Neural cell (in vitro differentiated cells): ENCODE data around the gene TBX15. TPM values are rescaled to one million over a fixed set of nuclear protein-coding genes. Genes with fewer than 3 reads are reported as not detected.

Source experiments
- H2AFZ ChIP-seq: fragments of 200-600, 300-800 bp; sonication (generic), shearing (Covaris generic); 2 replicates; pipeline ENCODE4 v1.6.0; 2014; ENCODE audit warnings: low read depth, mild to moderate bottlenecking, antibody characterized with exemption, low read length, moderate library complexity
- H3F3A ChIP-seq: fragments of 200-600 bp; shearing (Covaris generic); 2 replicates; pipeline ENCODE4 v1.6.1; 2016; ENCODE audit warnings: mild to moderate bottlenecking, moderate library complexity, mixed read lengths, antibody characterized with exemption, low read length; ENCODE audit not compliant: insufficient read depth, poor library complexity, severe bottlenecking
- H3K27ac ChIP-seq: fragments of 200-600, 300-800 bp; sonication (generic), shearing (Covaris generic); 2 replicates; pipeline ENCODE4 v1.5.1; 2014; ENCODE audit warnings: mild to moderate bottlenecking, low read length, moderate library complexity
- H3K27me3 ChIP-seq: fragments of 300-800, 200-600 bp; sonication (generic), shearing (Covaris generic); 2 replicates; pipeline ENCODE4 v1.6.0; 2014; ENCODE audit warnings: mild to moderate bottlenecking, low read depth, low read length, moderate library complexity; ENCODE audit not compliant: insufficient read depth
- H3K36me3 ChIP-seq: fragments of 300-800, 200-600 bp; sonication (generic), shearing (Covaris generic); 2 replicates; pipeline ENCODE4 v1.5.1; 2014; ENCODE audit warnings: mild to moderate bottlenecking, antibody characterized with exemption, low read length, moderate library complexity; ENCODE audit not compliant: insufficient read depth
- H3K4me2 ChIP-seq: fragments of 300-800, 200-600 bp; sonication (generic), shearing (Covaris generic); 2 replicates; pipeline ENCODE4 v1.6.0; 2014; ENCODE audit warnings: mild to moderate bottlenecking, low read length
- H3K4me3 ChIP-seq: fragments of 300-800, 200-600 bp; sonication (generic), shearing (Covaris generic); 2 replicates; pipeline ENCODE4 v1.5.1; 2014; ENCODE audit warnings: mild to moderate bottlenecking, low read length, moderate library complexity
- H3K79me2 ChIP-seq: fragments of 200-600 bp; shearing (Covaris generic); replicated peaks from 2 replicates; pipeline ENCODE4 v1.6.0; 2014; ENCODE audit warnings: mild to moderate bottlenecking, low read length, moderate library complexity; ENCODE audit not compliant: insufficient read depth
- H3K9ac ChIP-seq: fragments of 300-800, 200-600 bp; sonication (generic), shearing (Covaris generic); 2 replicates; pipeline ENCODE4 v1.6.1; 2016; ENCODE audit warnings: mild to moderate bottlenecking, low read length, mixed read lengths
- H3K9me2 ChIP-seq: fragments of 200-600 bp; shearing (Covaris generic); 2 replicates; pipeline ENCODE4 v1.6.1; 2016; ENCODE audit warnings: mild to moderate bottlenecking, low read length, mixed read lengths; ENCODE audit not compliant: insufficient read depth
- H3K9me3 ChIP-seq: fragments of 200-600, 300-800 bp; sonication (generic), shearing (Covaris generic); 2 replicates; pipeline ENCODE4 v1.6.1; 2016; ENCODE audit warnings: mild to moderate bottlenecking, mixed run types, low read length, moderate library complexity, mixed read lengths
- H4K20me1 ChIP-seq: fragments of 200-600 bp; shearing (Covaris generic); 2 replicates; pipeline ENCODE4 v1.6.1; 2016; ENCODE audit warnings: mild to moderate bottlenecking, mixed run types; ENCODE audit not compliant: insufficient read depth
- EP300 ChIP-seq: fragments of 450-650 bp; conservative IDR thresholded peaks from 2 replicates; pipeline ENCODE4 v1.6.1; 2014; ENCODE audit warnings: antibody characterized with exemption, mild to moderate bottlenecking, moderate library complexity; ENCODE audit not compliant: poor library complexity, severe bottlenecking
- EZH2 ChIP-seq: fragments of 200-600, 300-800 bp; shearing (Covaris generic), sonication (generic); IDR thresholded peaks from 2 replicates; pipeline ENCODE4 v1.6.1; 2014; ENCODE audit warnings: antibody characterized with exemption, low read length, borderline replicate concordance, mild to moderate bottlenecking; ENCODE audit not compliant: insufficient read depth, poor library complexity, severe bottlenecking
- MXI1 ChIP-seq: fragments of 450-650 bp; conservative IDR thresholded peaks from 2 replicates; pipeline ENCODE4 v1.6.1; 2014; ENCODE audit warnings: antibody characterized with exemption, mild to moderate bottlenecking; ENCODE audit not compliant: poor library complexity, severe bottlenecking
- POLR2AphosphoS5 ChIP-seq: IDR thresholded peaks from 2 replicates; pipeline ENCODE4 v1.6.1; 2012
- RAD21 ChIP-seq: fragments of 450-650 bp; conservative IDR thresholded peaks from 2 replicates; pipeline ENCODE4 v1.6.1; 2014; ENCODE audit warnings: antibody characterized with exemption, mild to moderate bottlenecking, moderate library complexity
- SMC3 ChIP-seq: fragments of 450-650 bp; conservative IDR thresholded peaks from 2 replicates; pipeline ENCODE4 v1.6.1; 2014; ENCODE audit warnings: antibody characterized with exemption, mild to moderate bottlenecking, moderate library complexity; ENCODE audit not compliant: poor library complexity
- TAF1 ChIP-seq: IDR thresholded peaks from 2 replicates; pipeline ENCODE4 v1.6.1; 2012; ENCODE audit warnings: low read depth
- polyA plus RNA-seq: library from polyadenylated mRNA; depleted of rRNA; stranded (reverse); fragments of >200 nt; gene quantifications from 2 replicates; pipeline ENCODE4 v1.2.3, GENCODE V29; 2014
- TF ChIP-seq, protein P1 (sequence below): fragments of 450-650 bp; IDR thresholded peaks from 2 replicates; pipeline ENCODE4 v1.5.1; 2014; ENCODE audit warnings: antibody characterized with exemption, mild to moderate bottlenecking, moderate library complexity; ENCODE audit not compliant: poor library complexity, severe bottlenecking
- TF ChIP-seq, protein P2 (sequence below): IDR thresholded peaks from 2 replicates; pipeline ENCODE4 v1.6.1; 2012; ENCODE audit warnings: borderline replicate concordance

TBX15 gene
- polyA plus RNA-seq, 1 donor from 2014 or later, result 0.10 TPM

DNA sequence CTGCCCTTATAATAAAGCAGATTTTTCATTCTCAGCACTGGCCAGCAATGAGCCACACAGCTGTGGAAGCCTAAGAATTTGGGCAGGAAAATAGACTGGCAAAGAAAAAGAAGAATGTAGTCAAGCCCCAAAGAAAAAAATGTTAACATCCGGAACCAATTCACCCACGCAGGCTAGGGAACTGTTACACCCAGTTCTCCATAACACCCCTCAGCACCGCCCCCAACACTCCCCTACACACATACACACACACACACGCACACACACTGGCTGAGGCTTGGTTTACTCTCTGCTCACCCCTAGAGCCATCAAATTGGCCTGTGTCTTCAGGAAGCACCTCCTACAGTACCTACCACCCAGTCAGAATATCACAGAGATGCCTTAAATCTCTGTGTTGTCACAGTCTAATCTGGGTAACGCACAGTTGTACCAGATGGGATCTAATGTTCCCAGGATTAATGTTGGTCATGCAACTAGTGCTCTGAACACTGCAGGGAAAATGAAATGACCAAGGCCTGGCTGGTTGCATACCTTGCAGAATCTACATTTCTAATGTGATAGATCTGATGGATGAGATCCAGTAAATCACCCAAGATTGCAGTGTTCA lies 14.5 kb downstream of the TBX15 start:
- no peaks in the 10 kb centered on the region for H3K36me3 ChIP-seq
- no peak overlapping the region for H3K4me2 ChIP-seq
- no peak overlapping the region for H3K4me3 ChIP-seq
- no peaks in the 10 kb centered on the region for H3F3A ChIP-seq
- no peak for TF ChIP-seq MXI1
- TF ChIP-seq POLR2AphosphoS5, result no peak
- TF ChIP-seq EP300, result no peak
- TF ChIP-seq SMC3, result no peak
- TF ChIP-seq EZH2, result no peak
- no peak for TF ChIP-seq RAD21
- TF ChIP-seq, protein P1, sequence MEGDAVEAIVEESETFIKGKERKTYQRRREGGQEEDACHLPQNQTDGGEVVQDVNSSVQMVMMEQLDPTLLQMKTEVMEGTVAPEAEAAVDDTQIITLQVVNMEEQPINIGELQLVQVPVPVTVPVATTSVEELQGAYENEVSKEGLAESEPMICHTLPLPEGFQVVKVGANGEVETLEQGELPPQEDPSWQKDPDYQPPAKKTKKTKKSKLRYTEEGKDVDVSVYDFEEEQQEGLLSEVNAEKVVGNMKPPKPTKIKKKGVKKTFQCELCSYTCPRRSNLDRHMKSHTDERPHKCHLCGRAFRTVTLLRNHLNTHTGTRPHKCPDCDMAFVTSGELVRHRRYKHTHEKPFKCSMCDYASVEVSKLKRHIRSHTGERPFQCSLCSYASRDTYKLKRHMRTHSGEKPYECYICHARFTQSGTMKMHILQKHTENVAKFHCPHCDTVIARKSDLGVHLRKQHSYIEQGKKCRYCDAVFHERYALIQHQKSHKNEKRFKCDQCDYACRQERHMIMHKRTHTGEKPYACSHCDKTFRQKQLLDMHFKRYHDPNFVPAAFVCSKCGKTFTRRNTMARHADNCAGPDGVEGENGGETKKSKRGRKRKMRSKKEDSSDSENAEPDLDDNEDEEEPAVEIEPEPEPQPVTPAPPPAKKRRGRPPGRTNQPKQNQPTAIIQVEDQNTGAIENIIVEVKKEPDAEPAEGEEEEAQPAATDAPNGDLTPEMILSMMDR, result no peak
- TF ChIP-seq, protein P2, sequence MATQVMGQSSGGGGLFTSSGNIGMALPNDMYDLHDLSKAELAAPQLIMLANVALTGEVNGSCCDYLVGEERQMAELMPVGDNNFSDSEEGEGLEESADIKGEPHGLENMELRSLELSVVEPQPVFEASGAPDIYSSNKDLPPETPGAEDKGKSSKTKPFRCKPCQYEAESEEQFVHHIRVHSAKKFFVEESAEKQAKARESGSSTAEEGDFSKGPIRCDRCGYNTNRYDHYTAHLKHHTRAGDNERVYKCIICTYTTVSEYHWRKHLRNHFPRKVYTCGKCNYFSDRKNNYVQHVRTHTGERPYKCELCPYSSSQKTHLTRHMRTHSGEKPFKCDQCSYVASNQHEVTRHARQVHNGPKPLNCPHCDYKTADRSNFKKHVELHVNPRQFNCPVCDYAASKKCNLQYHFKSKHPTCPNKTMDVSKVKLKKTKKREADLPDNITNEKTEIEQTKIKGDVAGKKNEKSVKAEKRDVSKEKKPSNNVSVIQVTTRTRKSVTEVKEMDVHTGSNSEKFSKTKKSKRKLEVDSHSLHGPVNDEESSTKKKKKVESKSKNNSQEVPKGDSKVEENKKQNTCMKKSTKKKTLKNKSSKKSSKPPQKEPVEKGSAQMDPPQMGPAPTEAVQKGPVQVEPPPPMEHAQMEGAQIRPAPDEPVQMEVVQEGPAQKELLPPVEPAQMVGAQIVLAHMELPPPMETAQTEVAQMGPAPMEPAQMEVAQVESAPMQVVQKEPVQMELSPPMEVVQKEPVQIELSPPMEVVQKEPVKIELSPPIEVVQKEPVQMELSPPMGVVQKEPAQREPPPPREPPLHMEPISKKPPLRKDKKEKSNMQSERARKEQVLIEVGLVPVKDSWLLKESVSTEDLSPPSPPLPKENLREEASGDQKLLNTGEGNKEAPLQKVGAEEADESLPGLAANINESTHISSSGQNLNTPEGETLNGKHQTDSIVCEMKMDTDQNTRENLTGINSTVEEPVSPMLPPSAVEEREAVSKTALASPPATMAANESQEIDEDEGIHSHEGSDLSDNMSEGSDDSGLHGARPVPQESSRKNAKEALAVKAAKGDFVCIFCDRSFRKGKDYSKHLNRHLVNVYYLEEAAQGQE, result no peak
- TF ChIP-seq TAF1, result no peak
- no peak overlapping the region for H2AFZ ChIP-seq
- H3K27me3 ChIP-seq, result peaks cover 42% of the 10 kb centered on the region
- no peak overlapping the region for H3K27ac ChIP-seq
- no peaks in the 10 kb centered on the region for H3K9me2 ChIP-seq
- H3K9me3 ChIP-seq, result no peaks in the 10 kb centered on the region
- no peak overlapping the region for H3K9ac ChIP-seq
- H4K20me1 ChIP-seq, result no peaks in the 10 kb centered on the region
- no peaks in the 10 kb centered on the region for H3K79me2 ChIP-seq

DNA sequence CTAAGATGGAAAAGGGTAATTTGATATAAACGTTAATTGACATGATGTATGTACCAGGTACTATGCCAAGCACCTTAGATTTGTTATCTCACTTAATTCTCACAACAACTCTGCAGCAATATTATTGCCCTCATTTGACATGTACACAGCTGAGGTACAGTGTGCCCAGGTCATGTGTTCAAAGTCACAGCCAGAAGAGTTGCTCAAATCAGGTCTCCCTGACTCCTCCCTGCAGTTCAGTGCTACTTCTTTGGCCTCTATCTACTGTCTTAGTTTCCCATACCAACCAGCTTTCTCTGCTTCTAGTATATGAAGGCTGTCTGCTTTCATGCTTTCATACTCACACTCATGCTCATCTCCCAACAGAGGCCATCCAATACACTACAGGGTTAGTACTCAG lies 15.1 kb downstream of the TBX15 start:
- no peaks in the 10 kb centered on the region for H3F3A ChIP-seq
- no peaks in the 10 kb centered on the region for H3K9me2 ChIP-seq
- no peak overlapping the region for H3K9ac ChIP-seq
- TF ChIP-seq TAF1, result no peak
- no peak for TF ChIP-seq EP300
- TF ChIP-seq, protein P2, result no peak
- TF ChIP-seq, protein P1, result no peak
- no peak for TF ChIP-seq SMC3
- no peak for TF ChIP-seq POLR2AphosphoS5
- TF ChIP-seq RAD21, result no peak
- TF ChIP-seq EZH2, result no peak
- TF ChIP-seq MXI1, result no peak
- H3K4me3 ChIP-seq, result no peak overlapping the region
- no peaks in the 10 kb centered on the region for H3K36me3 ChIP-seq
- H2AFZ ChIP-seq, result no peak overlapping the region
- H3K27ac ChIP-seq, result no peak overlapping the region
- H4K20me1 ChIP-seq, result no peaks in the 10 kb centered on the region
- no peaks in the 10 kb centered on the region for H3K9me3 ChIP-seq
- H3K79me2 ChIP-seq, result no peaks in the 10 kb centered on the region
- H3K27me3 ChIP-seq, result peaks cover 36% of the 10 kb centered on the region
- no peak overlapping the region for H3K4me2 ChIP-seq
